DOHH2 (cell line): ENCODE results near the gene SV2C.

Experiments
- H3F3A ChIP-seq: fragments of 200-600 bp; sonication (generic), shearing (Covaris generic); 2 replicates; pipeline ENCODE4 v1.6.0; 2016; ENCODE audit warnings: antibody characterized with exemption, mild to moderate bottlenecking; ENCODE audit not compliant: control insufficient read depth, insufficient read depth
- H3K27ac ChIP-seq: fragments of 200-600 bp; sonication (generic); 2 replicates; pipeline ENCODE4 v1.5.1; 2014; ENCODE audit warnings: low read depth, mild to moderate bottlenecking, low read length, moderate library complexity
- H3K27me3 ChIP-seq: fragments of 200-600 bp; sonication (generic); 2 replicates; pipeline ENCODE4 v1.6.1; 2014; ENCODE audit warnings: mild to moderate bottlenecking, low read length, mixed read lengths; ENCODE audit not compliant: control insufficient read depth
- H3K36me3 ChIP-seq: fragments of 200-600 bp; sonication (generic); 2 replicates; pipeline ENCODE4 v1.6.1; 2014; ENCODE audit warnings: mild to moderate bottlenecking, low read length, moderate library complexity, mixed read lengths; ENCODE audit not compliant: control insufficient read depth
- H3K4me1 ChIP-seq: fragments of 200-600 bp; sonication (generic); 2 replicates; pipeline ENCODE4 v1.6.1; 2014; ENCODE audit warnings: mild to moderate bottlenecking, low read length, mixed read lengths; ENCODE audit not compliant: control insufficient read depth
- H3K4me2 ChIP-seq: fragments of 200-600 bp; sonication (generic); 2 replicates; pipeline ENCODE4 v1.6.0; 2014; ENCODE audit warnings: mild to moderate bottlenecking, low read length, moderate library complexity
- H3K4me3 ChIP-seq: fragments of 200-600 bp; sonication (generic); 2 replicates; pipeline ENCODE4 v1.5.1; 2014; ENCODE audit warnings: mild to moderate bottlenecking, low read length, mixed read lengths
- H3K79me2 ChIP-seq: fragments of 200-600 bp; sonication (generic); 2 replicates; pipeline ENCODE4 v1.6.1; 2014; ENCODE audit warnings: mild to moderate bottlenecking, low read length, mixed read lengths; ENCODE audit not compliant: control insufficient read depth
- H3K9me2 ChIP-seq: fragments of 200-600 bp; sonication (generic); replicated peaks from 2 replicates; pipeline ENCODE4 v1.6.1; 2014; ENCODE audit warnings: mild to moderate bottlenecking, low read length, mixed read lengths; ENCODE audit not compliant: control insufficient read depth
- H3K9me3 ChIP-seq: fragments of 200-600 bp; sonication (generic); 2 replicates; pipeline ENCODE4 v1.6.1; 2014; ENCODE audit warnings: antibody characterized with exemption, low read length, mixed read lengths; ENCODE audit not compliant: control insufficient read depth, insufficient read depth
- H4K20me1 ChIP-seq: fragments of 200-600 bp; sonication (generic); 2 replicates; pipeline ENCODE4 v1.6.0; 2014; ENCODE audit warnings: low read depth, mild to moderate bottlenecking, antibody characterized with exemption, low read length, moderate library complexity; ENCODE audit not compliant: control insufficient read depth, insufficient read depth
- EZH2phosphoT487 ChIP-seq: fragments of 200-600 bp; sonication (generic); IDR thresholded peaks from 2 replicates; pipeline ENCODE4 v1.6.1; 2017; ENCODE audit warnings: borderline replicate concordance, mild to moderate bottlenecking, antibody characterized with exemption, low read length, moderate library complexity, mixed read lengths
- TF ChIP-seq, protein P1 (sequence below): fragments of 200-600 bp; sonication (generic); IDR thresholded peaks from one replicate; pipeline ENCODE4 v1.5.1; 2014; ENCODE audit warnings: antibody characterized with exemption, mild to moderate bottlenecking, low read depth, low read length; ENCODE audit not compliant: poor library complexity, severe bottlenecking

The SV2C gene

DNA sequence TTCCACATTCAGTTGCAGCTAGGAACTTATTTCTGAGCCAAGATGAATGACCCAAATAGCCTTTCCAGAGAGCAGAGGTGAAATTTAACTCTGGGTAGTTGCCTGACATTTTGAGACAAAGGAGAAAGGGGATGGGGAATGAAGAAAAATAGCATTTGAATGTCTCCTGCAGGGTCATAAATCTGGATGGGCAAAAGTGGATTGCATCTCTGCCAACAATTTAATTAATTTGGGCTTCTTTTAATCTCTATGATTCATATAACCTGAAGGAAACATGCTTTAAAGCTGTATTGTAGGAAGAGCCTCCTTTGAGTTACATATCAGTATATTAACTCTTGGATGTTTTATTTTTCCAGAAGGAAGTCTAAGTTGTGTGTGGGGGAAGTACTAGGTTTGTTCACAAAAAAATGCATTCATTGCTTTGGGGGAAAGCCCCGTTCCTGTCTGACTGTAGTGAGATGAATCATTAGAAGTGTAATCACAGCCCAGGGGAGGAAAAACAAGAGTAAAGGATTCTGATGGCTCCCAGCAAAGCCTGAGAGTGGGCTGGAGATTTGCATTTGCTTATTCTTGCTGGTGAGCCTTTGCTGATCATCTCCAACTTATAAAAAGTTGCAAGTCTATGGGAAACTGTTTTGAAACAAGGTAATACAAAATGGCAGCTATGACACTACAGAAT lies 186.9 kb downstream of the SV2C start:
- Histone ChIP-seq H3F3A (no peaks in the 10 kb centered on the region), H3K27me3 (peaks cover 14% of the 10 kb centered on the region; the same call in 1 of the 2 replicates), H3K9me3 (no peaks in the 10 kb centered on the region), H3K4me1 (peaks cover 5% of the 10 kb centered on the region; the same call in 1 of the 2 replicates), H3K79me2 (no peaks in the 10 kb centered on the region), H3K9me2 (no peaks in the 10 kb centered on the region), H3K4me2 (no peak overlapping the region), H3K27ac (no peak overlapping the region), H4K20me1 (no peaks in the 10 kb centered on the region), H3K36me3 (no peaks in the 10 kb centered on the region), H3K4me3 (no peak overlapping the region)
- TF ChIP-seq, protein P1, sequence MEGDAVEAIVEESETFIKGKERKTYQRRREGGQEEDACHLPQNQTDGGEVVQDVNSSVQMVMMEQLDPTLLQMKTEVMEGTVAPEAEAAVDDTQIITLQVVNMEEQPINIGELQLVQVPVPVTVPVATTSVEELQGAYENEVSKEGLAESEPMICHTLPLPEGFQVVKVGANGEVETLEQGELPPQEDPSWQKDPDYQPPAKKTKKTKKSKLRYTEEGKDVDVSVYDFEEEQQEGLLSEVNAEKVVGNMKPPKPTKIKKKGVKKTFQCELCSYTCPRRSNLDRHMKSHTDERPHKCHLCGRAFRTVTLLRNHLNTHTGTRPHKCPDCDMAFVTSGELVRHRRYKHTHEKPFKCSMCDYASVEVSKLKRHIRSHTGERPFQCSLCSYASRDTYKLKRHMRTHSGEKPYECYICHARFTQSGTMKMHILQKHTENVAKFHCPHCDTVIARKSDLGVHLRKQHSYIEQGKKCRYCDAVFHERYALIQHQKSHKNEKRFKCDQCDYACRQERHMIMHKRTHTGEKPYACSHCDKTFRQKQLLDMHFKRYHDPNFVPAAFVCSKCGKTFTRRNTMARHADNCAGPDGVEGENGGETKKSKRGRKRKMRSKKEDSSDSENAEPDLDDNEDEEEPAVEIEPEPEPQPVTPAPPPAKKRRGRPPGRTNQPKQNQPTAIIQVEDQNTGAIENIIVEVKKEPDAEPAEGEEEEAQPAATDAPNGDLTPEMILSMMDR, result no peak
- TF ChIP-seq EZH2phosphoT487, result no peak

DNA sequence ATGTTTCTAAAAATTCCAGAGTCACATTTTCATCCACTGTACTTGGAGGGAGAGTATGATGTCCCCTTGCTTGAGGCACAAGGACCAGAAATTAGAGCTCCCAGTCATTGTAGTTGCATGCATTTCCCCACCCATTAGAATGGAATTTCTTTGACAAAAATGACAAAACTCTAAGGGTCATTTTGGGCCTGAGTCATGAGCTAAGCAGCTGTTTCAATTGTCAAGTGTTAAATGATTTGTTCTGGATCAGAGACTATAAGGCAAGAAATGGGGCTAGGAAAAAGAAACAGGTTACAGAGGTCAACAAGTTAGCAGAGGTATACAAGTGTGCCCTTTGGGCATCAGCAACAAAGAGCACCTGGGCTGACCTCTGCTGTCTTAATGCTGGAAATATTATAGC lies 188.7 kb downstream of the SV2C start:
- H3K27me3 ChIP-seq, result peaks cover 14% of the 10 kb centered on the region; the same call in 1 of the 2 replicates

DNA sequence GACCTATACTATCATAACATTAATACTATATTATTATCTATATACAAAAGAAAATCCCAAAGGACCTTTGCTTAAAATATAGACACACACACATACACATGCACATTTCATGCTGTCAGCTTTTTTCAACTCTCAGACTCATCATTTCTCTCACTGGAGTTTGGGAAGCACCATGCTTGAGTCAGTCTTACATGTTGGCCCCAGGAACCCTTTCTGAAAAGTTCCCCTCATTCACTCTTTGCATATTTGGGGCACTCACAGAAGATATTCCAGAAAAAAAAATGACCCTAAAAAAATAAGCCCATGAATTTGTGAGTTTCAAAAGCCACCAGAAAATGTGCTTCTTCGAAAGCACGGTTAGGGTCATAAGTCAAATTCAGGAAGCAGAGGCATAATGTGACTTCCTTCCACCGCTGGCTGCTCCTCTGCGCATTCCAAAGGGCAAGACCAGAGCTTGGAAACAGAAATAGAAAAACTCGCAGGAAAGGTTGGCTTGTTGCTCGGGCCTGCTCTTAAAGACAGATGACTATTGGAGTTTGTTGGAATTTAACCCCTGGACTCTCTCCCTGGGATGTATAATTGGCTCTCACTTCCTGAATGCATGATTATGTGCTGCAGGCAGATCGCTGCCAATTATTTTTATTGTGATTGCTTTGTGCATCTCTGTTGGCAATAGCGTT lies 190.2 kb downstream of the SV2C start:
- peaks cover 5% of the 10 kb centered on the region; the same call in 1 of the 2 replicates for H3K4me1 ChIP-seq

More for the DNA sequence above, 188.7 kb downstream of the SV2C start:
- no peak overlapping the region for H3K4me2 ChIP-seq
- H3K4me3 ChIP-seq, result no peak overlapping the region
- H3K79me2 ChIP-seq, result no peaks in the 10 kb centered on the region
- no peaks in the 10 kb centered on the region for H4K20me1 ChIP-seq
- no peaks in the 10 kb centered on the region for H3K9me2 ChIP-seq
- no peak overlapping the region for H3K27ac ChIP-seq
- TF ChIP-seq EZH2phosphoT487, result no peak
- TF ChIP-seq, protein P1, result no peak
- H3F3A ChIP-seq, result no peaks in the 10 kb centered on the region
- no peaks in the 10 kb centered on the region for H3K9me3 ChIP-seq
- H3K4me1 ChIP-seq, result peaks cover 5% of the 10 kb centered on the region; the same call in 1 of the 2 replicates
- H3K36me3 ChIP-seq, result no peaks in the 10 kb centered on the region

More for the DNA sequence above, 190.2 kb downstream of the SV2C start:
- H3K4me2 ChIP-seq, result no peak overlapping the region
- H3K27ac ChIP-seq, result no peak overlapping the region
- H3K9me3 ChIP-seq, result no peaks in the 10 kb centered on the region
- no peaks in the 10 kb centered on the region for H3K9me2 ChIP-seq
- H4K20me1 ChIP-seq, result no peaks in the 10 kb centered on the region
- peaks cover 9% of the 10 kb centered on the region; the same call in 1 of the 2 replicates for H3K27me3 ChIP-seq
- H3K36me3 ChIP-seq, result no peaks in the 10 kb centered on the region
- TF ChIP-seq, protein P1, result no peak
- TF ChIP-seq EZH2phosphoT487, result no peak
- no peaks in the 10 kb centered on the region for H3K79me2 ChIP-seq
- H3K4me3 ChIP-seq, result no peak overlapping the region
- H3F3A ChIP-seq, result no peaks in the 10 kb centered on the region
